ENCODE measurements around the gene NRL.

The NRL gene

GRCh38 chr14:24150993-24151392, 36.2 kb upstream of the NRL start:
- peaks cover 40 to 41% of the 10 kb centered on the region in 2 donors for H3K36me3 ChIP-seq (ENCODE audit: control insufficient read depth in 2 of 2, insufficient read depth in 2 of 2, low read length in 2 of 2)
- no peak overlapping the region for H3K9ac ChIP-seq (ENCODE audit: low read length in 2 of 2)
- H3K4me1 ChIP-seq (ENCODE audit: control insufficient read depth, insufficient read depth, low read length) = peaks cover 19% of the 10 kb centered on the region
- H3K27ac ChIP-seq (ENCODE audit: low read length) = no peak overlapping the region
- no peak overlapping the region for H3K4me3 ChIP-seq (ENCODE audit: low read length in 2 of 2)
- H3K27me3 ChIP-seq (ENCODE audit: control insufficient read depth in 1 of 2, insufficient read depth in 2 of 2, low read length in 2 of 2) = no peaks in the 10 kb centered on the region
- no peaks in the 10 kb centered on the region for H3K9me3 ChIP-seq (ENCODE audit: control insufficient read depth in 2 of 2, low read length in 2 of 2)

- H3K27ac ChIP-seq (ENCODE audit: low read length) = no peak overlapping the region
- peaks cover 24% of the 10 kb centered on the region for H3K4me1 ChIP-seq (ENCODE audit: control insufficient read depth, insufficient read depth, low read length)
- H3K27me3 ChIP-seq (ENCODE audit: control insufficient read depth in 1 of 2, insufficient read depth in 2 of 2, low read length in 2 of 2) = no peaks in the 10 kb centered on the region
- H3K4me3 ChIP-seq (ENCODE audit: low read length in 2 of 2) = no peak overlapping the region
- H3K36me3 ChIP-seq (ENCODE audit: control insufficient read depth in 2 of 2, insufficient read depth in 2 of 2, low read length in 2 of 2) = peaks cover 38% of the 10 kb centered on the region in 2 donors
- no peaks in the 10 kb centered on the region for H3K9me3 ChIP-seq (ENCODE audit: control insufficient read depth in 2 of 2, low read length in 2 of 2)
- H3K9ac ChIP-seq (ENCODE audit: low read length in 2 of 2) = no peak overlapping the region
These were observed 35.8 kb upstream of the NRL start for GRCh38 chr14:24150567-24150966.

GRCh38 chr14:24150061-24150460, 35.3 kb upstream of the NRL start:
- Histone ChIP-seq H3K9me3 (ENCODE audit: control insufficient read depth in 2 of 2, low read length in 2 of 2) (no peaks in the 10 kb centered on the region), H3K27me3 (ENCODE audit: control insufficient read depth in 1 of 2, insufficient read depth in 2 of 2, low read length in 2 of 2) (no peaks in the 10 kb centered on the region), H3K27ac (ENCODE audit: low read length) (no peak overlapping the region), H3K4me1 (ENCODE audit: control insufficient read depth, insufficient read depth, low read length) (peaks cover 29% of the 10 kb centered on the region), H3K36me3 (ENCODE audit: control insufficient read depth in 2 of 2, insufficient read depth in 2 of 2, low read length in 2 of 2) (peaks cover 33% of the 10 kb centered on the region in 2 donors), H3K9ac (ENCODE audit: low read length in 2 of 2) (peak overlapping the region in 1 of 2 donors; percentile 36), H3K4me3 (ENCODE audit: low read length in 2 of 2) (no peak overlapping the region)

- no peaks in the 10 kb centered on the region for H3K27me3 ChIP-seq (ENCODE audit: control insufficient read depth in 1 of 2, insufficient read depth in 2 of 2, low read length in 2 of 2)
- peaks cover 33% of the 10 kb centered on the region for H3K4me1 ChIP-seq (ENCODE audit: control insufficient read depth, insufficient read depth, low read length)
- peak overlapping the region in 1 of 2 donors; percentile 36 for H3K9ac ChIP-seq (ENCODE audit: low read length in 2 of 2)
- peaks cover 27 to 28% of the 10 kb centered on the region in 2 donors for H3K36me3 ChIP-seq (ENCODE audit: control insufficient read depth in 2 of 2, insufficient read depth in 2 of 2, low read length in 2 of 2)
- no peak overlapping the region for H3K27ac ChIP-seq (ENCODE audit: low read length)
- no peaks in the 10 kb centered on the region for H3K9me3 ChIP-seq (ENCODE audit: control insufficient read depth in 2 of 2, low read length in 2 of 2)
- H3K4me3 ChIP-seq (ENCODE audit: low read length in 2 of 2) = no peak overlapping the region
These were observed 34.7 kb upstream of the NRL start for GRCh38 chr14:24149302-24149969.

GRCh38 chr14:24147761-24148428, 33.1 kb upstream of the NRL start:
- no peaks in the 10 kb centered on the region for H3K9me3 ChIP-seq (ENCODE audit: control insufficient read depth in 2 of 2, low read length in 2 of 2)
- H3K27me3 ChIP-seq (ENCODE audit: control insufficient read depth in 1 of 2, insufficient read depth in 2 of 2, low read length in 2 of 2) = no peaks in the 10 kb centered on the region
- H3K27ac ChIP-seq (ENCODE audit: low read length) = peak overlapping the region; percentile 88
- peak overlapping the region; percentile 79 to 93 for H3K9ac ChIP-seq (ENCODE audit: low read length in 2 of 2)
- H3K4me1 ChIP-seq (ENCODE audit: control insufficient read depth, insufficient read depth, low read length) = peaks cover 33% of the 10 kb centered on the region
- H3K4me3 ChIP-seq (ENCODE audit: low read length in 2 of 2) = peak overlapping the region; percentile 95 to 100
- H3K36me3 ChIP-seq (ENCODE audit: control insufficient read depth in 2 of 2, insufficient read depth in 2 of 2, low read length in 2 of 2) = peaks cover 27 to 35% of the 10 kb centered on the region in 2 donors

GRCh38 chr14:24146978-24147760, 32.4 kb upstream of the NRL start, which contains the start of gene RNF31:
RNF31 (plus strand) TSS chr14:24147498; CDS start chr14:24147699, 201 bp downstream.
- H3K4me3 ChIP-seq (ENCODE audit: low read length in 2 of 2) = peak within 1 kb of the TSS; percentile 95 to 100
- H3K9ac ChIP-seq (ENCODE audit: low read length in 2 of 2) = peak within 1 kb of the TSS; percentile 89 to 93
- H3K36me3 ChIP-seq (ENCODE audit: control insufficient read depth in 2 of 2, insufficient read depth in 2 of 2, low read length in 2 of 2) = peaks cover 27 to 35% of the 10 kb centered on the region in 2 donors
- peak within 1 kb of the TSS; percentile 88 for H3K27ac ChIP-seq (ENCODE audit: low read length)
- H3K9me3 ChIP-seq (ENCODE audit: control insufficient read depth in 2 of 2, low read length in 2 of 2) = no peaks in the 10 kb centered on the region
- peaks cover 34% of the 10 kb centered on the region for H3K4me1 ChIP-seq (ENCODE audit: control insufficient read depth, insufficient read depth, low read length)
- no peaks in the 10 kb centered on the region for H3K27me3 ChIP-seq (ENCODE audit: control insufficient read depth in 1 of 2, insufficient read depth in 2 of 2, low read length in 2 of 2)

GRCh38 chr14:24146453-24146977, 31.8 kb upstream of the NRL start, which contains the start of gene PSME2:
PSME2 (minus strand) TSS chr14:24146610; CDS start chr14:24146581, 29 bp downstream.
- Histone ChIP-seq H3K27me3 (ENCODE audit: control insufficient read depth in 1 of 2, insufficient read depth in 2 of 2, low read length in 2 of 2) (no peaks in the 10 kb centered on the region), H3K36me3 (ENCODE audit: control insufficient read depth in 2 of 2, insufficient read depth in 2 of 2, low read length in 2 of 2) (peaks cover 22 to 29% of the 10 kb centered on the region in 2 donors), H3K27ac (ENCODE audit: low read length) (peak within 1 kb of the TSS; percentile 88), H3K9me3 (ENCODE audit: control insufficient read depth in 2 of 2, low read length in 2 of 2) (no peaks in the 10 kb centered on the region), H3K4me1 (ENCODE audit: control insufficient read depth, insufficient read depth, low read length) (peaks cover 39% of the 10 kb centered on the region), H3K9ac (ENCODE audit: low read length in 2 of 2) (peak within 1 kb of the TSS; percentile 89 to 93), H3K4me3 (ENCODE audit: low read length in 2 of 2) (peak within 1 kb of the TSS; percentile 95 to 100)

- peak overlapping the region; percentile 95 to 100 for H3K4me3 ChIP-seq (ENCODE audit: low read length in 2 of 2)
- H3K9me3 ChIP-seq (ENCODE audit: control insufficient read depth in 2 of 2, low read length in 2 of 2) = no peaks in the 10 kb centered on the region
- peak overlapping the region; percentile 89 to 93 for H3K9ac ChIP-seq (ENCODE audit: low read length in 2 of 2)
- H3K36me3 ChIP-seq (ENCODE audit: control insufficient read depth in 2 of 2, insufficient read depth in 2 of 2, low read length in 2 of 2) = peaks cover 17 to 23% of the 10 kb centered on the region in 2 donors
- H3K4me1 ChIP-seq (ENCODE audit: control insufficient read depth, insufficient read depth, low read length) = peaks cover 42% of the 10 kb centered on the region
- H3K27me3 ChIP-seq (ENCODE audit: control insufficient read depth in 1 of 2, insufficient read depth in 2 of 2, low read length in 2 of 2) = no peaks in the 10 kb centered on the region
- peak overlapping the region; percentile 88 for H3K27ac ChIP-seq (ENCODE audit: low read length)
These were observed 31.1 kb upstream of the NRL start for GRCh38 chr14:24145690-24146452.

GRCh38 chr14:24145219-24145618, 30.5 kb upstream of the NRL start:
- Histone ChIP-seq H3K9me3 (ENCODE audit: control insufficient read depth in 2 of 2, low read length in 2 of 2) (no peaks in the 10 kb centered on the region), H3K4me1 (ENCODE audit: control insufficient read depth, insufficient read depth, low read length) (peaks cover 43% of the 10 kb centered on the region), H3K27ac (ENCODE audit: low read length) (peak overlapping the region; percentile 88), H3K4me3 (ENCODE audit: low read length in 2 of 2) (no peak overlapping the region), H3K27me3 (ENCODE audit: control insufficient read depth in 1 of 2, insufficient read depth in 2 of 2, low read length in 2 of 2) (no peaks in the 10 kb centered on the region), H3K9ac (ENCODE audit: low read length in 2 of 2) (peak overlapping the region; percentile 29 to 93), H3K36me3 (ENCODE audit: control insufficient read depth in 2 of 2, insufficient read depth in 2 of 2, low read length in 2 of 2) (peaks cover 11 to 17% of the 10 kb centered on the region in 2 donors)

GRCh38 chr14:24144451-24144850, 29.7 kb upstream of the NRL start:
- H3K4me1 ChIP-seq (ENCODE audit: control insufficient read depth, insufficient read depth, low read length) = peaks cover 43% of the 10 kb centered on the region
- H3K27me3 ChIP-seq (ENCODE audit: control insufficient read depth in 1 of 2, insufficient read depth in 2 of 2, low read length in 2 of 2) = no peaks in the 10 kb centered on the region
- peaks cover 3 to 10% of the 10 kb centered on the region in 2 donors for H3K36me3 ChIP-seq (ENCODE audit: control insufficient read depth in 2 of 2, insufficient read depth in 2 of 2, low read length in 2 of 2)
- H3K4me3 ChIP-seq (ENCODE audit: low read length in 2 of 2) = no peak overlapping the region
- no peaks in the 10 kb centered on the region for H3K9me3 ChIP-seq (ENCODE audit: control insufficient read depth in 2 of 2, low read length in 2 of 2)
- no peak overlapping the region for H3K9ac ChIP-seq (ENCODE audit: low read length in 2 of 2)
- H3K27ac ChIP-seq (ENCODE audit: low read length) = peak overlapping the region; percentile 88
